Caco-2 (cell line): ENCODE results near the gene FILIP1. TPM values are rescaled to one million over a fixed set of nuclear protein-coding genes. Genes with fewer than 3 reads are reported as not detected.

Experiments used
- BruUV-seq: library from RNA; stranded (reverse); fragments of 400-500 nt; replicated peaks from 2 replicates; lab custom pipeline; 2021; lab: Mats Ljungman, UMichigan
- CTCF ChIA-PET: fragments of 300-600 bp; sonication (Branson Sonifier 250); formaldehyde crosslinking; loops from one replicate; lab custom pipeline; 2022; ENCODE audit warnings: antibody characterized with exemption; lab: Charles Lee
- POLR2A ChIA-PET: fragments of 300-600 bp; sonication (Branson Sonifier 250); formaldehyde crosslinking; loops from one replicate; lab custom pipeline; 2022; ENCODE audit warnings: antibody characterized with exemption; lab: Charles Lee
- DNase-seq, 2 experiments: peaks; one replicate each; pipeline versions ENCODE4 v3.0.0 to v3.0.0-alpha.2; 2020 to 2022
- H3K27me3 ChIP-seq: replicated peaks from 2 replicates; pipeline ENCODE4 v1.6.0; 2011; ENCODE audit warnings: low read length; ENCODE audit not compliant: control insufficient read depth, insufficient read depth
- H3K36me3 ChIP-seq: 2 replicates; pipeline ENCODE4 v1.5.1; 2011; ENCODE audit warnings: low read length; ENCODE audit not compliant: control insufficient read depth, insufficient read depth
- H3K4me1 ChIP-seq: fragments of 250-450 bp; sonication (Bioruptor Pico); 2 replicates; pipeline ENCODE4 v1.5.1; 2020; ENCODE audit warnings: mild to moderate bottlenecking
- H3K4me3 ChIP-seq: 2 replicates; pipeline ENCODE4 v1.5.1; 2011; ENCODE audit warnings: low read depth, mild to moderate bottlenecking, control low read depth, low read length
- H3K9me3 ChIP-seq: fragments of 250-450 bp; sonication (Bioruptor Pico); 2 replicates; pipeline ENCODE4 v1.5.1; 2020; ENCODE audit warnings: mild to moderate bottlenecking, moderate library complexity
- H3K27ac Mint-ChIP-seq: one replicate; pipeline ENCODE4 v1.8.0; 2022; ENCODE audit warnings: mixed read lengths; ENCODE audit not compliant: unreplicated experiment
- H3K27me3 Mint-ChIP-seq: one replicate; pipeline ENCODE4 v1.8.0; 2022; ENCODE audit warnings: mixed read lengths; ENCODE audit not compliant: insufficient read depth, unreplicated experiment
- H3K36me3 Mint-ChIP-seq: one replicate; pipeline ENCODE4 v1.8.0; 2022; ENCODE audit warnings: mild to moderate bottlenecking, mixed read lengths; ENCODE audit not compliant: insufficient read depth, unreplicated experiment
- H3K4me1 Mint-ChIP-seq: one replicate; pipeline ENCODE4 v1.8.0; 2022; ENCODE audit warnings: low read depth, mixed read lengths; ENCODE audit not compliant: unreplicated experiment
- H3K4me3 Mint-ChIP-seq: one replicate; pipeline ENCODE4 v1.8.0; 2022; ENCODE audit warnings: mild to moderate bottlenecking, moderate library complexity, mixed read lengths; ENCODE audit not compliant: unreplicated experiment
- H3K9me3 Mint-ChIP-seq: one replicate; pipeline ENCODE4 v1.8.0; 2022; ENCODE audit warnings: mixed read lengths; ENCODE audit not compliant: unreplicated experiment
- intact Hi-C: fragments of 100-400 bp; cut with micrococcal nuclease; formaldehyde crosslinking; loops from one replicate; pipeline ENCODE4 v1.10.0; 2022; ENCODE audit not compliant: unreplicated experiment
- total RNA-seq: library from RNA; stranded (reverse); gene quantifications from 2 replicates; pipeline ENCODE4 v1.2.3, GENCODE V29; 2022
- TF ChIP-seq, protein P1 (sequence below), 2 experiments: fragments of 200-600 bp in 1 of 2; IDR thresholded peaks; 1 replicate in 1 of 2; 2 replicates in 1 of 2; pipeline versions ENCODE4 v1.5.1 to v1.8.0; 2011 to 2022; ENCODE audit warnings: antibody characterized with exemption in 1 of 2, control low read depth in 1 of 2, inconsistent platforms in 1 of 2, low read depth in 1 of 2, low read length in 1 of 2, mild to moderate bottlenecking in 1 of 2, moderate library complexity in 1 of 2; ENCODE audit not compliant: insufficient read depth in 1 of 2, severe bottlenecking in 1 of 2, unreplicated experiment in 1 of 2

Gene FILIP1
- total RNA-seq, 1 experiment from 2014 or later, result 0.07 TPM

GRCh38 chr6:75431379-75431778, 62.2 kb downstream of the FILIP1 start:
- Mint-ChIP-seq H3K4me1 (no peaks in the 10 kb centered on the region), H3K4me3 (no peak overlapping the region), H3K9me3 (no peaks in the 10 kb centered on the region), H3K27ac (no peak overlapping the region), H3K27me3 (peaks cover 5% of the 10 kb centered on the region), H3K36me3 (no peaks in the 10 kb centered on the region)
- Histone ChIP-seq H3K4me1 (no peaks in the 10 kb centered on the region), H3K4me3 (no peak overlapping the region), H3K9me3 (no peaks in the 10 kb centered on the region), H3K27me3 (no peaks in the 10 kb centered on the region), H3K36me3 (no peaks in the 10 kb centered on the region)
- TF ChIP-seq, protein P1, sequence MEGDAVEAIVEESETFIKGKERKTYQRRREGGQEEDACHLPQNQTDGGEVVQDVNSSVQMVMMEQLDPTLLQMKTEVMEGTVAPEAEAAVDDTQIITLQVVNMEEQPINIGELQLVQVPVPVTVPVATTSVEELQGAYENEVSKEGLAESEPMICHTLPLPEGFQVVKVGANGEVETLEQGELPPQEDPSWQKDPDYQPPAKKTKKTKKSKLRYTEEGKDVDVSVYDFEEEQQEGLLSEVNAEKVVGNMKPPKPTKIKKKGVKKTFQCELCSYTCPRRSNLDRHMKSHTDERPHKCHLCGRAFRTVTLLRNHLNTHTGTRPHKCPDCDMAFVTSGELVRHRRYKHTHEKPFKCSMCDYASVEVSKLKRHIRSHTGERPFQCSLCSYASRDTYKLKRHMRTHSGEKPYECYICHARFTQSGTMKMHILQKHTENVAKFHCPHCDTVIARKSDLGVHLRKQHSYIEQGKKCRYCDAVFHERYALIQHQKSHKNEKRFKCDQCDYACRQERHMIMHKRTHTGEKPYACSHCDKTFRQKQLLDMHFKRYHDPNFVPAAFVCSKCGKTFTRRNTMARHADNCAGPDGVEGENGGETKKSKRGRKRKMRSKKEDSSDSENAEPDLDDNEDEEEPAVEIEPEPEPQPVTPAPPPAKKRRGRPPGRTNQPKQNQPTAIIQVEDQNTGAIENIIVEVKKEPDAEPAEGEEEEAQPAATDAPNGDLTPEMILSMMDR (IDR thresholded peaks at IDR 0.05; ENCODE audit: insufficient read depth in 1 of 2, low read depth in 1 of 2, low read length in 1 of 2, severe bottlenecking in 1 of 2, unreplicated experiment in 1 of 2), result no peak
- DNase-seq, result no peak
- intact Hi-C loops, result no loop called here
- BruUV-seq, result no TSS peak
- CTCF ChIA-PET, result no interaction called here
- POLR2A ChIA-PET, result no interaction called here

DNA sequence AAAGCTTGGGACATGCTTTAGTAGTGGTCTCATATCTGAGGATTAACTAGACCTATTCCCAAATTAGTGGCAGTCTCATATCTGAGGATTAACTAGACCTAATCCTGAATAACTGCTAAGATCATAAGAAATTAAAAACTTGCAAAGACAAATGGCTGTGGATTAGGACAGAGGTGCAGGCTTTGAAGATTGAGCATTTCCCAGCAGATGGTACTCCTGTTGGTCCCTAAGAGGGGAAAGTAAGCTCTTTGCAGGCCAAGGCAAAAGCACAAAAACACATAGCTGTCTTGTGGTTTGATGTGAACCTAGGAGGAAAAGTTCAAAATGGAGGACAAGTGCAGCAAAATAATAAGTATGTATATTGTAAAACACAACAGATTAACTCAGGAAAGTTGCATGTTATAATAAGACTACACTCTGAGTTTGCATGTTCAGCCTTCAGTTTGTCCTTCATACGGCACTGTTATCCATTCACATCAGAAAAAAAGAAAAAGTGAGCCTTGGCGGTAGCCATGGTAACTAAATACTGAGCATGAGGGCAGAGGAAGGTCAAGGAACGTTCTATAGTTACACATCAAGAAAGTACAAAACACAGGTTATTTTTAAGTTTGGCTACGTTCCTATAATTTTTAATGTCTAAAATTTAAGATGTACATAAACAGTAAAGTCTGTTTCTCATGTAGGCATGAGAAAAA, 62.8 kb downstream of the FILIP1 start:
- no TSS peak for BruUV-seq
- DNase-seq, result no peak
- Mint-ChIP-seq H3K4me1 (no peaks in the 10 kb centered on the region), H3K9me3 (no peaks in the 10 kb centered on the region), H3K27ac (no peak overlapping the region), H3K27me3 (peaks cover 8% of the 10 kb centered on the region), H3K4me3 (no peak overlapping the region), H3K36me3 (no peaks in the 10 kb centered on the region)
- ChIA-PET POLR2A (no interaction called here), CTCF (no interaction called here)
- H3K9me3 ChIP-seq, result no peaks in the 10 kb centered on the region
- no peaks in the 10 kb centered on the region for H3K4me1 ChIP-seq
- H3K36me3 ChIP-seq, result no peaks in the 10 kb centered on the region
- no peak overlapping the region for H3K4me3 ChIP-seq
- intact Hi-C loops, result no loop called here
- TF ChIP-seq, protein P1 (IDR thresholded peaks at IDR 0.05; ENCODE audit: insufficient read depth in 1 of 2, low read depth in 1 of 2, low read length in 1 of 2, severe bottlenecking in 1 of 2, unreplicated experiment in 1 of 2), result no peak
- H3K27me3 ChIP-seq, result no peaks in the 10 kb centered on the region

- Histone ChIP-seq H3K4me3 (no peak overlapping the region), H3K4me1 (no peaks in the 10 kb centered on the region), H3K9me3 (no peaks in the 10 kb centered on the region), H3K36me3 (no peaks in the 10 kb centered on the region), H3K27me3 (no peaks in the 10 kb centered on the region)
- Mint-ChIP-seq H3K9me3 (no peaks in the 10 kb centered on the region), H3K36me3 (no peaks in the 10 kb centered on the region), H3K27ac (no peak overlapping the region), H3K4me1 (no peaks in the 10 kb centered on the region), H3K4me3 (no peak overlapping the region), H3K27me3 (peaks cover 8% of the 10 kb centered on the region)
- no peak for DNase-seq
- POLR2A ChIA-PET, result no interaction called here
- CTCF ChIA-PET, result no interaction called here
- intact Hi-C loops, result no loop called here
- BruUV-seq, result no TSS peak
- TF ChIP-seq, protein P1 (IDR thresholded peaks at IDR 0.05; ENCODE audit: insufficient read depth in 1 of 2, low read depth in 1 of 2, low read length in 1 of 2, severe bottlenecking in 1 of 2, unreplicated experiment in 1 of 2), result no peak
Observed at GRCh38 chr6:75429061-75429703, 64.4 kb downstream of the FILIP1 start.
